Lower lobe of right lung (tissue), 2 donors: ENCODE data around the gene HTR1D. TPM values are rescaled to one million over a fixed set of nuclear protein-coding genes. Genes with fewer than 3 reads are reported as not detected.

Experiments used
- ATAC-seq, 2 donors: fragments of 200-7000 bp; cut with Tn5 transposase; one replicate each; pipeline ENCODE4 v1.9.1; 2020 to 2022; ENCODE audit warnings: mild to moderate bottlenecking in 2 of 2, moderate library complexity in 2 of 2
- DNase-seq: peaks from one replicate; pipeline ENCODE4 v3.0.0-alpha.2; 2020
- H3K27ac ChIP-seq: fragments of 200-600 bp; one replicate; pipeline ENCODE4 v1.8.0; 2022
- H3K27me3 ChIP-seq: fragments of 200-600 bp; one replicate; pipeline ENCODE4 v1.8.0; 2022; ENCODE audit warnings: low read depth
- H3K36me3 ChIP-seq: fragments of 200-600 bp; one replicate; pipeline ENCODE4 v1.8.0; 2022; ENCODE audit warnings: mild to moderate bottlenecking
- H3K4me1 ChIP-seq: fragments of 200-600 bp; one replicate; pipeline ENCODE4 v1.8.0; 2022
- H3K4me3 ChIP-seq: fragments of 200-600 bp; one replicate; pipeline ENCODE4 v1.8.0; 2022; ENCODE audit warnings: mild to moderate bottlenecking
- H3K9me3 ChIP-seq: fragments of 200-600 bp; one replicate; pipeline ENCODE4 v1.8.0; 2022
- CTCF ChIP-seq: fragments of 200-600 bp; IDR thresholded peaks from one replicate; pipeline ENCODE4 v1.8.0; 2022; ENCODE audit warnings: antibody characterized with exemption, mild to moderate bottlenecking
- intact Hi-C: fragments of 100-400 bp; cut with DNase I; formaldehyde crosslinking; loops from one replicate; pipeline ENCODE4 v1.11.0; 2022
- total RNA-seq: library from RNA; stranded (reverse); fragmentation: NEBNext Ultra II Directional; extraction: Animal tissue kit (Norgen Biotek cat#: 25700); gene quantifications from one replicate; pipeline ENCODE4 v1.2.1, GENCODE V29; 2021
- donor health status: DM: no; HTN: yes; CAD: no; lungs with severe emphysema.

Gene HTR1D
- total RNA-seq, 1 donor from 2014 or later: 1.1 TPM

- H3K9me3 ChIP-seq: no peaks in the 10 kb centered on the region
- no peak for TF ChIP-seq CTCF
- H3K27ac ChIP-seq: peak overlapping the region; percentile 91
- ATAC-seq (no peak), DNase-seq (no peak)
- H3K27me3 ChIP-seq: no peaks in the 10 kb centered on the region
- no peaks in the 10 kb centered on the region for H3K36me3 ChIP-seq
- intact Hi-C loops: no loop called here
- H3K4me1 ChIP-seq: peaks cover 52% of the 10 kb centered on the region
- H3K4me3 ChIP-seq: peak overlapping the region; percentile 75
These were observed 48.1 kb downstream of the HTR1D start for GRCh38 chr1:23169195-23169575.

- no peaks in the 10 kb centered on the region for H3K36me3 ChIP-seq
- H3K27ac ChIP-seq: peak within 1 kb of the TSS; percentile 91
- H3K4me3 ChIP-seq: peak within 1 kb of the TSS; percentile 75
- no peaks in the 10 kb centered on the region for H3K27me3 ChIP-seq
- TF ChIP-seq CTCF: no peak
- H3K9me3 ChIP-seq: no peaks in the 10 kb centered on the region
- intact Hi-C loops: no loop called here
- H3K4me1 ChIP-seq: peaks cover 52% of the 10 kb centered on the region
- ATAC-seq: peak; percentile 96
- DNase-seq: peak; percentile 90
These were observed 48.7 kb downstream of the HTR1D start, which contains the start of gene LUZP1 for GRCh38 chr1:23168445-23169194. Gene LUZP1, minus strand, starts transcription at chr1:23168856.

- Histone ChIP-seq H3K36me3 (no peaks in the 10 kb centered on the region), H3K27ac (peak overlapping the region; percentile 91), H3K4me3 (peak overlapping the region; percentile 75), H3K4me1 (peaks cover 52% of the 10 kb centered on the region), H3K27me3 (no peaks in the 10 kb centered on the region), H3K9me3 (no peaks in the 10 kb centered on the region)
- no peak for TF ChIP-seq CTCF
- DNase-seq (peak; percentile 57), ATAC-seq (peak; percentile 35 to 58)
- intact Hi-C loops: no loop called here
These were observed 49.2 kb downstream of the HTR1D start for GRCh38 chr1:23168079-23168444.

- H3K4me1 ChIP-seq: peaks cover 52% of the 10 kb centered on the region
- peak overlapping the region; percentile 75 for H3K4me3 ChIP-seq
- intact Hi-C loops: no loop called here
- H3K36me3 ChIP-seq: no peaks in the 10 kb centered on the region
- peak overlapping the region; percentile 91 for H3K27ac ChIP-seq
- H3K27me3 ChIP-seq: no peaks in the 10 kb centered on the region
- DNase-seq: peak; percentile 68
- no peak for TF ChIP-seq CTCF
- peak; percentile 43 to 50 for ATAC-seq
- no peaks in the 10 kb centered on the region for H3K9me3 ChIP-seq
These were observed 49.8 kb downstream of the HTR1D start for GRCh38 chr1:23167353-23168078.

- TF ChIP-seq CTCF: no peak
- Histone ChIP-seq H3K27ac (peak overlapping the region; percentile 91), H3K36me3 (no peaks in the 10 kb centered on the region), H3K4me3 (peak overlapping the region; percentile 75), H3K9me3 (no peaks in the 10 kb centered on the region), H3K27me3 (no peaks in the 10 kb centered on the region), H3K4me1 (peaks cover 52% of the 10 kb centered on the region)
- intact Hi-C loops: no loop called here
- no peak for ATAC-seq
- DNase-seq: no peak
These were observed 50.4 kb downstream of the HTR1D start for GRCh38 chr1:23166854-23167253.
